CD14-positive monocyte (primary cell): Measurements from ENCODE around the gene WWOX. TPM values are rescaled to one million over a fixed set of nuclear protein-coding genes. Genes with fewer than 3 reads are reported as not detected.

ENCODE experiments used
- DNase-seq, 3 donors: peaks; one replicate each; pipeline ENCODE4 v3.0.0-alpha.2; 2011 to 2022
- H2AFZ ChIP-seq: 2 replicates; pipeline ENCODE4 v1.6.0; 2012; ENCODE audit warnings: mild to moderate bottlenecking, low read depth, low read length, inconsistent platforms; ENCODE audit not compliant: insufficient read depth, poor library complexity, severe bottlenecking
- H3K27ac ChIP-seq, 2 donors: 1 replicate in 1 of 2; 2 replicates in 1 of 2; pipeline ENCODE4 v1.5.1; 2012 to 2013; ENCODE audit warnings: low read length in 2 of 2, control low read depth in 1 of 2, inconsistent platforms in 1 of 2, low read depth in 1 of 2, mild to moderate bottlenecking in 1 of 2
- H3K27me3 ChIP-seq, 2 donors: one replicate each; pipeline versions ENCODE4 v1.6.0 to v1.6.1; 2011 to 2013; ENCODE audit warnings: low read length in 2 of 2; ENCODE audit not compliant: control insufficient read depth in 2 of 2, insufficient read depth in 2 of 2
- H3K36me3 ChIP-seq, 2 donors: replicated peaks in 1 of 2; 1 replicate in 1 of 2; 2 replicates in 1 of 2; pipeline versions ENCODE4 v1.5.1 to v1.6.1; 2012 to 2013; ENCODE audit warnings: low read length in 2 of 2, control low read depth in 1 of 2, inconsistent platforms in 1 of 2, mild to moderate bottlenecking in 1 of 2; ENCODE audit not compliant: insufficient read depth in 2 of 2, control insufficient read depth in 1 of 2
- H3K4me1 ChIP-seq, 2 donors: 1 replicate in 1 of 2; 2 replicates in 1 of 2; pipeline versions ENCODE4 v1.5.1 to v1.6.1; 2012 to 2013; ENCODE audit warnings: low read length in 2 of 2, control low read depth in 1 of 2, inconsistent platforms in 1 of 2, mild to moderate bottlenecking in 1 of 2, moderate library complexity in 1 of 2; ENCODE audit not compliant: insufficient read depth in 2 of 2, control insufficient read depth in 1 of 2
- H3K4me2 ChIP-seq: replicated peaks from 2 replicates; pipeline ENCODE3; 2012; ENCODE audit warnings: low read length, moderate library complexity, mild to moderate bottlenecking; ENCODE audit not compliant: poor library complexity, severe bottlenecking; ENCODE audit errors: extremely low read depth
- H3K4me3 ChIP-seq, 3 experiments: fragments of 200-600 bp in 1 of 3; sonication (generic) in 1 of 3; replicated peaks in 1 of 3; 1 replicate in 2 of 3; 2 replicates in 1 of 3; pipeline ENCODE4 v1.5.1; 2011 to 2013; ENCODE audit warnings: low read length in 3 of 3, mild to moderate bottlenecking in 3 of 3, control low read depth in 2 of 3, low read depth in 2 of 3, inconsistent platforms in 1 of 3, moderate library complexity in 1 of 3
- H3K79me2 ChIP-seq: 2 replicates; pipeline ENCODE4 v1.6.0; 2012; ENCODE audit warnings: mild to moderate bottlenecking, control low read depth, inconsistent platforms, low read length, moderate library complexity; ENCODE audit not compliant: insufficient read depth
- H3K9ac ChIP-seq: 2 replicates; pipeline ENCODE4 v1.6.0; 2017; ENCODE audit warnings: low read length, mild to moderate bottlenecking; ENCODE audit not compliant: insufficient read depth, poor library complexity, severe bottlenecking
- H3K9me3 ChIP-seq, 2 donors: replicated peaks in 1 of 2; 1 replicate in 1 of 2; 2 replicates in 1 of 2; pipeline versions ENCODE4 v1.5.1 to v1.6.1; 2012 to 2013; ENCODE audit warnings: low read length in 2 of 2, control low read depth in 1 of 2; ENCODE audit not compliant: control insufficient read depth in 1 of 2, insufficient read depth in 1 of 2
- H4K20me1 ChIP-seq: 2 replicates; pipeline ENCODE4 v1.6.0; 2012; ENCODE audit warnings: mild to moderate bottlenecking, low read length, control low read depth, moderate library complexity; ENCODE audit not compliant: insufficient read depth
- H3K27ac Mint-ChIP-seq, 7 donors: one replicate each; pipeline ENCODE4 v1.8.0; 2020; ENCODE audit warnings: mild to moderate bottlenecking in 7 of 7, mixed read lengths in 7 of 7, moderate library complexity in 6 of 7, inconsistent platforms in 2 of 7
- H3K27me3 Mint-ChIP-seq, 3 donors: one replicate each; pipeline ENCODE4 v1.8.0; 2021 to 2022; ENCODE audit warnings: low read depth in 3 of 3, mild to moderate bottlenecking in 3 of 3, mixed read lengths in 3 of 3, moderate library complexity in 3 of 3, inconsistent platforms in 1 of 3
- H3K36me3 Mint-ChIP-seq, 2 donors: one replicate each; pipeline ENCODE4 v1.8.0; 2020; ENCODE audit warnings: mixed read lengths in 2 of 2, inconsistent platforms in 1 of 2, mild to moderate bottlenecking in 1 of 2
- H3K4me1 Mint-ChIP-seq: one replicate; pipeline ENCODE4 v1.8.0; 2020; ENCODE audit warnings: mild to moderate bottlenecking, mixed read lengths
- H3K4me3 Mint-ChIP-seq, 2 donors: one replicate each; pipeline ENCODE4 v1.8.0; 2020; ENCODE audit warnings: mild to moderate bottlenecking in 2 of 2, mixed read lengths in 2 of 2, moderate library complexity in 1 of 2
- H3K9me3 Mint-ChIP-seq, 7 donors: one replicate each; pipeline ENCODE4 v1.8.0; 2020 to 2022; ENCODE audit warnings: mixed read lengths in 7 of 7, mild to moderate bottlenecking in 6 of 7, moderate library complexity in 6 of 7, inconsistent platforms in 2 of 7
- WGBS: methylation state at CpG from one replicate; pipeline ENCODE4 v1.1.5; 2013; ENCODE audit warnings: missing lambda C conversion rate; ENCODE audit not compliant: insufficient coverage; 5-methylcytosine and 5-hydroxymethylcytosine counted together
- intact Hi-C, 2 donors: fragments of 100-400 bp; cut with micrococcal nuclease; formaldehyde crosslinking; loops; one replicate each; pipeline versions ENCODE4 v1.15.0 to v1.15.1; 2023
- polyA plus RNA-seq, 3 donors: library from polyadenylated mRNA; depleted of rRNA in 1 of 3; unstranded in 2 of 3; stranded (reverse) in 1 of 3; fragments of 300-500 nt in 2 of 3; fragments of >200 nt in 1 of 3; fragmentation: Illumina TruSeq in 2 of 3; gene quantifications; 1 replicate in 2 of 3; 2 replicates in 1 of 3; pipeline ENCODE4 v1.2.3, GENCODE V29; 2012 to 2021
- TF ChIP-seq, protein P1 (sequence below): fragments of 200-600 bp; IDR thresholded peaks from one replicate; pipeline ENCODE4 v1.8.0; 2022; ENCODE audit warnings: antibody characterized with exemption, mild to moderate bottlenecking

The WWOX gene
- polyA plus RNA-seq, 3 donors: 4.0 to 7.0 (median 6.3) TPM

DNA sequence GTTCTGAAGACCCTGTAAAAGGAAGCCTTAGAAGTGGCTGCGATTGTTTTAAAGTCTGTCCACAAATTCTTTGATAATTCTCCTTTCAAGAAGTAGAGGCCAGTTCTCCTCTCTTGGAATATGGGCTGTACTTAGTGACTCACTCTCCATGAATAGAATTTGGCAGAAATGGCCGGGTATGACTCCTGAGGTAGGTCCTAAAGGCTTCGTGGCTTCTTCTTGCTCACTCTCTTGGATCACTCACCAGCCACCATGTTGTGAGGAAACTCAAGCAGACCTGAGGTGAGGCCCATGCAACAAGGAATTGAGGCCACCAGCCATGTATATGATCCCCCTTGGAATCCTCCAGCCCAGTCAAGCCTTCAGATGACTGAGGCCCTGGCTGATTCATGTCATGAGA is 75.8 kb downstream of the WWOX start:
- TF ChIP-seq, protein P1, sequence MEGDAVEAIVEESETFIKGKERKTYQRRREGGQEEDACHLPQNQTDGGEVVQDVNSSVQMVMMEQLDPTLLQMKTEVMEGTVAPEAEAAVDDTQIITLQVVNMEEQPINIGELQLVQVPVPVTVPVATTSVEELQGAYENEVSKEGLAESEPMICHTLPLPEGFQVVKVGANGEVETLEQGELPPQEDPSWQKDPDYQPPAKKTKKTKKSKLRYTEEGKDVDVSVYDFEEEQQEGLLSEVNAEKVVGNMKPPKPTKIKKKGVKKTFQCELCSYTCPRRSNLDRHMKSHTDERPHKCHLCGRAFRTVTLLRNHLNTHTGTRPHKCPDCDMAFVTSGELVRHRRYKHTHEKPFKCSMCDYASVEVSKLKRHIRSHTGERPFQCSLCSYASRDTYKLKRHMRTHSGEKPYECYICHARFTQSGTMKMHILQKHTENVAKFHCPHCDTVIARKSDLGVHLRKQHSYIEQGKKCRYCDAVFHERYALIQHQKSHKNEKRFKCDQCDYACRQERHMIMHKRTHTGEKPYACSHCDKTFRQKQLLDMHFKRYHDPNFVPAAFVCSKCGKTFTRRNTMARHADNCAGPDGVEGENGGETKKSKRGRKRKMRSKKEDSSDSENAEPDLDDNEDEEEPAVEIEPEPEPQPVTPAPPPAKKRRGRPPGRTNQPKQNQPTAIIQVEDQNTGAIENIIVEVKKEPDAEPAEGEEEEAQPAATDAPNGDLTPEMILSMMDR: no peak
- no peaks in the 10 kb centered on the region for H3K27me3 ChIP-seq
- Mint-ChIP-seq H3K4me3 (no peak overlapping the region), H3K4me1 (no peaks in the 10 kb centered on the region), H3K27me3 (peaks cover 0 to 2% (median 0%) of the 10 kb centered on the region in 3 donors), H3K27ac (no peak overlapping the region), H3K9me3 (peaks cover 0 to 10% (median 3%) of the 10 kb centered on the region in 7 donors), H3K36me3 (no peaks in the 10 kb centered on the region)
- H2AFZ ChIP-seq: no peak overlapping the region
- H3K4me3 ChIP-seq: no peak overlapping the region
- H3K27ac ChIP-seq: no peak overlapping the region
- intact Hi-C loops: no loop called here
- no peak overlapping the region for H3K4me2 ChIP-seq
- no peaks in the 10 kb centered on the region for H3K79me2 ChIP-seq
- H3K9me3 ChIP-seq: peaks cover 0 to 3% of the 10 kb centered on the region in 2 donors
- no peak for DNase-seq
- H3K36me3 ChIP-seq: no peaks in the 10 kb centered on the region
- H3K4me1 ChIP-seq: no peaks in the 10 kb centered on the region
- H3K9ac ChIP-seq: no peak overlapping the region
- H4K20me1 ChIP-seq: no peaks in the 10 kb centered on the region
- 93% methylated on average over 3 of the region's 3 CpGs for WGBS

DNA sequence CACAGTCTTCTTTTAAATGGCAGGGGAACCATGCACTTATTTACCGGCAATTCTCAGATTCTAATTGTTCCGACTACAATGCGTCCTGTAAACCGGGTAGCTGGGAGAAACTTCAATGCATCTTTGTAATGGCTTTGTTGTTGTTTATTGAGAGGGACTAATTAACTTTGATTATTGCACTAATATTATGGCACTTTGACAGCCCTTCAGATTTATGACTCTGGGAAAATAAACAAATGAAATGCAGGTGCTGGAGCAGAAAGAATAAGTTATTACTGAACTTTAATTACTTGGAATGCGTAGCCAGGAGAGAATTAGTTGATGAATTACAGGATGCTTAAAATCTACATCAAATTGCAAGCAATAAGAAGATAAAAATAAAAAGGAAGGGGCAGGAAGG is 77.0 kb downstream of the WWOX start:
- Mint-ChIP-seq H3K27ac (no peak overlapping the region), H3K4me1 (no peaks in the 10 kb centered on the region), H3K27me3 (no peaks in the 10 kb centered on the region), H3K9me3 (peaks cover 0 to 10% (median 3%) of the 10 kb centered on the region in 7 donors), H3K36me3 (no peaks in the 10 kb centered on the region), H3K4me3 (no peak overlapping the region)
- Histone ChIP-seq H2AFZ (no peak overlapping the region), H3K36me3 (no peaks in the 10 kb centered on the region), H3K27me3 (no peaks in the 10 kb centered on the region), H3K79me2 (no peaks in the 10 kb centered on the region), H3K9ac (no peak overlapping the region), H3K4me2 (no peak overlapping the region), H4K20me1 (no peaks in the 10 kb centered on the region), H3K4me1 (no peaks in the 10 kb centered on the region), H3K27ac (no peak overlapping the region), H3K9me3 (peaks cover 0 to 3% of the 10 kb centered on the region in 2 donors), H3K4me3 (no peak overlapping the region)
- WGBS: no CpG with 5 or more reads among the region's 5 CpGs
- TF ChIP-seq, protein P1: no peak
- DNase-seq: no peak
- intact Hi-C loops: no loop called here
